Calu3 (cell line): Measurements from ENCODE around the gene TBC1D1. TPM values are rescaled to one million over a fixed set of nuclear protein-coding genes. Genes with fewer than 3 reads are reported as not detected.
A peak's percentile ranks its signal among the peaks of the same experiment; 100 is the strongest.

ENCODE experiments used
- BruUV-seq: library from RNA; stranded (reverse); fragments of 400-500 nt; replicated peaks from 2 replicates; lab custom pipeline; 2021; lab: Mats Ljungman, UMichigan
- CTCF ChIA-PET: fragments of 300-600 bp; sonication (Branson Sonifier 250); formaldehyde crosslinking; loops from one replicate; lab custom pipeline; 2022; ENCODE audit warnings: antibody characterized with exemption; lab: Charles Lee
- DNase-seq: peaks from one replicate; pipeline ENCODE4 v3.0.0; 2022
- H3K27ac Mint-ChIP-seq: one replicate; pipeline ENCODE4 v1.8.0; 2022; ENCODE audit warnings: mixed read lengths; ENCODE audit not compliant: unreplicated experiment
- H3K27me3 Mint-ChIP-seq: one replicate; pipeline ENCODE4 v1.8.0; 2022; ENCODE audit warnings: mixed read lengths; ENCODE audit not compliant: unreplicated experiment
- H3K36me3 Mint-ChIP-seq: one replicate; pipeline ENCODE4 v1.8.0; 2022; ENCODE audit warnings: mild to moderate bottlenecking, moderate library complexity, mixed read lengths; ENCODE audit not compliant: insufficient read depth, unreplicated experiment
- H3K4me1 Mint-ChIP-seq: one replicate; pipeline ENCODE4 v1.8.0; 2022; ENCODE audit warnings: mild to moderate bottlenecking, low read depth, mixed read lengths; ENCODE audit not compliant: unreplicated experiment
- H3K4me3 Mint-ChIP-seq: one replicate; pipeline ENCODE4 v1.8.0; 2022; ENCODE audit warnings: mild to moderate bottlenecking, low read depth, moderate library complexity, mixed read lengths; ENCODE audit not compliant: unreplicated experiment
- H3K9me3 Mint-ChIP-seq: one replicate; pipeline ENCODE4 v1.8.0; 2022; ENCODE audit warnings: low read depth, mixed read lengths; ENCODE audit not compliant: unreplicated experiment
- intact Hi-C: fragments of 100-400 bp; cut with micrococcal nuclease; formaldehyde crosslinking; loops from one replicate; pipeline ENCODE4 v1.10.0; 2022; ENCODE audit not compliant: unreplicated experiment
- total RNA-seq: library from RNA; stranded (reverse); gene quantifications from 2 replicates; pipeline ENCODE4 v1.2.3, GENCODE V29; 2022
- TF ChIP-seq, protein P1 (sequence below): fragments of 200-600 bp; IDR thresholded peaks from one replicate; pipeline ENCODE4 v1.8.0; 2022; ENCODE audit warnings: antibody characterized with exemption; ENCODE audit not compliant: unreplicated experiment

Gene TBC1D1
- total RNA-seq, 1 experiment from 2014 or later: 39.8 TPM

DNA sequence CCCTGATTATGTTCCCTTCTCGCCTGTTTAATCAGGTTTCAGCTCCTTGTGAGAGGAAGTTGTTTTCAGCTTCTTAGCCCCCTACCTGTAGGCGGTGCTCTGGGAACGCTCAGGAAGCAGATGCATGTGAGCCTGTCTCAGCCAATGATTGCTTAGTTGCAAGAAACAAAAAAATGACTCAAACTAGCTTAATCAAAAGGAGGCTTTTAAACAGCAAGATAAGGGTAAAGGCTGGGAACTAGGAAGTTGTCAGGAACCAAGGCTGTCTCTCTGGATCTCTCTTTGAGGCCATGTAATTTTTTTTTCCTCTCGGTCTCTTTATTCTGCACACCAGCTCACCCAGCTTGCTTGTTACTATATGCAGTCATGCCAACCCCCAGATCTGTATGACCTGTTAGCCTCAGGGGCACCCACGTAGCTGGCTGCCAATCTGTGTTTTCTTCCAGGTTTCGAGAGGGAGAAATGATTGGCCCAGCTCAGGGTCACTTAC lies 178.4 kb downstream of the TBC1D1 start:
- intact Hi-C loops: loop anchor here (2.0 to 10.0 kb wide), 3 partner anchors 109 to 785 kb away; partner anchors contain the start of gene TLR6

DNA sequence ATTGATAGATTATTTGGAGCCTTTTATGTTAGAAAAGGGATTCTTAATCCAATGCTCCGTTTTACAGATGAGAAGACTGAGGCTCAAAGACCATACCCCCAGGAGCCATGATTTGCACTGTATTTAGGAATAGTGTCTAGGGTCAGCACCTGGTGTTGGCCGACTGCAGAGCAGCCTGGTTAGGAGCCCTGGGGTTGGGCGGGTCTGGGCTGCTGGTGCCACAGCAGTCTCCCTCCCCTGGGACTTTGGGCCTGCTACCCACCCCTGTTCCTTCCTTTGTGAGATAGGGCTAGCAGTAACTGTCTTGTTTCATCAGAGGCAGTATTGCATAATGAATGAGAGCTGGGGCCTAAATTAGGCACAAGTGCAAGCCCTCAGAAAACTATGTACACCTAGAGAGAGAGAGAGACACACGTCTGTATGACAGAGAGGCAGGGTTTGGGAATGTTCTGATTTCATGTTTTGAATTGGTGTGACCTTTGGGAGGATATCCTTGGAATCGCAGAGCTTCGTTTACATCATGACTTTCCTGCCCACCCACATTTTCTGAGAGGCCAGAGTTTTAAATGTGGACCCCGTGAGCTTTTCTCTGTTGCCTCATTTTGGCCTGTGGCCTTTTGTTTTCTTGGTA lies 181.0 kb downstream of the TBC1D1 start:
- intact Hi-C loops: no loop called here
- Mint-ChIP-seq H3K36me3 (no peaks in the 10 kb centered on the region), H3K4me1 (peaks cover 8% of the 10 kb centered on the region), H3K27ac (peak overlapping the region; percentile 36), H3K4me3 (no peak overlapping the region), H3K27me3 (no peaks in the 10 kb centered on the region), H3K9me3 (no peaks in the 10 kb centered on the region)
- CTCF ChIA-PET: interaction anchor here (0.8 kb wide), 1 partner anchor 83 kb away, joined by 6 read pairs; no protein-coding TSS in a partner anchor
- no TSS peak for BruUV-seq
- TF ChIP-seq, protein P1, sequence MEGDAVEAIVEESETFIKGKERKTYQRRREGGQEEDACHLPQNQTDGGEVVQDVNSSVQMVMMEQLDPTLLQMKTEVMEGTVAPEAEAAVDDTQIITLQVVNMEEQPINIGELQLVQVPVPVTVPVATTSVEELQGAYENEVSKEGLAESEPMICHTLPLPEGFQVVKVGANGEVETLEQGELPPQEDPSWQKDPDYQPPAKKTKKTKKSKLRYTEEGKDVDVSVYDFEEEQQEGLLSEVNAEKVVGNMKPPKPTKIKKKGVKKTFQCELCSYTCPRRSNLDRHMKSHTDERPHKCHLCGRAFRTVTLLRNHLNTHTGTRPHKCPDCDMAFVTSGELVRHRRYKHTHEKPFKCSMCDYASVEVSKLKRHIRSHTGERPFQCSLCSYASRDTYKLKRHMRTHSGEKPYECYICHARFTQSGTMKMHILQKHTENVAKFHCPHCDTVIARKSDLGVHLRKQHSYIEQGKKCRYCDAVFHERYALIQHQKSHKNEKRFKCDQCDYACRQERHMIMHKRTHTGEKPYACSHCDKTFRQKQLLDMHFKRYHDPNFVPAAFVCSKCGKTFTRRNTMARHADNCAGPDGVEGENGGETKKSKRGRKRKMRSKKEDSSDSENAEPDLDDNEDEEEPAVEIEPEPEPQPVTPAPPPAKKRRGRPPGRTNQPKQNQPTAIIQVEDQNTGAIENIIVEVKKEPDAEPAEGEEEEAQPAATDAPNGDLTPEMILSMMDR: no peak
- DNase-seq: no peak

More for the DNA sequence above, 178.4 kb downstream of the TBC1D1 start:
- Mint-ChIP-seq H3K27ac (no peak overlapping the region), H3K4me3 (no peak overlapping the region), H3K9me3 (no peaks in the 10 kb centered on the region), H3K4me1 (peaks cover 8% of the 10 kb centered on the region), H3K36me3 (no peaks in the 10 kb centered on the region), H3K27me3 (no peaks in the 10 kb centered on the region)
- no TSS peak for BruUV-seq
- DNase-seq: peak; percentile 64
- CTCF ChIA-PET: interaction anchor here (0.7 to 2.0 kb wide), 21 partner anchors 9 to 1066 kb away, joined by 3 to 22 read pairs (median 4); partner anchors contain the start of genes TLR1 and TLR10
- TF ChIP-seq, protein P1: peak; percentile 28

DNA sequence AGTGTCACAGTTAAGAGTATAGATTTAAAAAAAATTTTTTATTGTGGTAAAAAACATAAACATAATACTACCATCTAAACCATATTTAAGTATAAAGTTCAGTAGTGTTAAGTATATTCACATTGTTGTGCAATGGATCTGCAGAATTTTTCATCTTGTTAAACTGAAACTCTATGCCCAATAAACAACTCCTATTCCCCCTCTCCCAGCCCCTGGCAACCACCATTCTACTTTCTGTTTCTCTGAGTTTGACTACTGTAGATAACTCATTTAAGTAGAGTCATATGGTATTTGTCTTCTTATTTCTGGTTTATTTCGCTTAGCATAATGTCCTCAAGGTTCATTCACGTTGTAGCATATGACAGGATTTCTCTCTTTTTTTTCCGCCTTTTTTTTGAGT lies 181.7 kb downstream of the TBC1D1 start:
- BruUV-seq: no TSS peak
- intact Hi-C loops: no loop called here
- no peaks in the 10 kb centered on the region for H3K27me3 Mint-ChIP-seq
- H3K9me3 Mint-ChIP-seq: no peaks in the 10 kb centered on the region
- no peak for DNase-seq
- TF ChIP-seq, protein P1: no peak
- no peak overlapping the region for H3K27ac Mint-ChIP-seq
- CTCF ChIA-PET: interaction anchor here (0.8 kb wide), 1 partner anchor 83 kb away, joined by 6 read pairs; no protein-coding TSS in a partner anchor
- H3K36me3 Mint-ChIP-seq: no peaks in the 10 kb centered on the region
- no peak overlapping the region for H3K4me3 Mint-ChIP-seq
- H3K4me1 Mint-ChIP-seq: peaks cover 8% of the 10 kb centered on the region

DNA sequence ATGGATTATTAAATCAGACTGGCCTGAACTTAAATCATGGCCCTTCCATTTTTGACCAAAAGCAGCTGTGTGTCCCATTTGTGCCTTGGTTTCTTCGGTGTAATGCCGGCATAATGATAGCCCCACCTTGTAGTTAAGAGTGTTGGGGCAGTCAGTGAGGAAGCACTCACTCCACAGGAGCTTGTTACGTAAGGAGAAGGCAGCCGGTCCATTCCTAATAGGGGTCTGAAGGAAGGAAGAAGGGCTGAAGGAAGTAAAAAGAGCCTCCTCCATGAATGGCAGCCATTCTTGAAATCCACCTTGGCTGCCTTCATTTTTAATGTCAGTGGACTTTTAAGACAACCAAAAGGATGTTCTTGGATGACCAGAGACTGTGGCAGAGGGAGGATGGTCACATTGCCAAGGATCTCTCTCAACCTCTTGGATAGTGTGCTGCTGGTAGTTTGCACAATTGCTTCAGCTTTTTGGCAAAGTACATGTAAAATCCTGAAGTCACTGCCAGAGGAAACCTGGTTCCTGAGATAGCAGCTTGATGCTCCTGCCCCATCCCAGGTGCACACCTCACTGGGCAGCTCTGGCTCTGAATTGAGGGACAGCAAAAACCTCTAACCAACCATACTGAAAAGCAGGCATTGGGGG lies 182.8 kb downstream of the TBC1D1 start:
- DNase-seq: no peak
- BruUV-seq: no TSS peak
- no peak overlapping the region for H3K4me3 Mint-ChIP-seq
- H3K27ac Mint-ChIP-seq: no peak overlapping the region
- H3K4me1 Mint-ChIP-seq: peaks cover 13% of the 10 kb centered on the region
- TF ChIP-seq, protein P1: no peak
- no peaks in the 10 kb centered on the region for H3K36me3 Mint-ChIP-seq
- CTCF ChIA-PET: no interaction called here
- no peaks in the 10 kb centered on the region for H3K27me3 Mint-ChIP-seq
- intact Hi-C loops: no loop called here
- H3K9me3 Mint-ChIP-seq: no peaks in the 10 kb centered on the region
